ENCODE data around the gene AKR1D1.
"Not testable (repeated sequence)": the region's sequence is repeated elsewhere in the genome, so short reads cannot be mapped to it uniquely, and the experiment has no call there.

AKR1D1 gene

GRCh38 chr7:138074121-138074520 lies 2.1 kb upstream of the AKR1D1 start:
- DNase-seq (ENCODE audit: low read depth) = no peak

GRCh38 chr7:138074540-138074939 lies 1.7 kb upstream of the AKR1D1 start:
- no peak for DNase-seq (ENCODE audit: low read depth)

GRCh38 chr7:138075350-138075749 lies 909 bp upstream of the AKR1D1 start:
- no peak for DNase-seq (ENCODE audit: low read depth)

DNA sequence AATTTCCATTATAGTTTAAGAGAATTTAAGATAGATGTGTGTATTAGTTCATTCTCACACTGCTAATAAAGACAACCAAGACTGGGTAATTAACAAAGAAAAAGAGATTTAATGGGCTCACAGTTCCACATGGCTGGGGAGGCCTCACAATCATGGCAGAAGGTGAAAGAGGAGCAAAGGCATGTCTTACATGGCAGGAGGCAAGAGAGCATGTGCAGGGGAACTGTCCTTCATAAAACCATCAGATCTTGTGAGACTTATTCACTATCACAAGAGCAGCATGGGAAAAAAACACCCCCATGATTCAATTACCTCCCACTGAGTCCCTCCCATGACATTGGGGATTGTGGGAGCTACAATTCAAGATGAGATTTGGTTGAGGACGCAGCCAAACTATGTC lies 473 bp upstream of the AKR1D1 start:
- DNase-seq (ENCODE audit: low read depth) = not testable (repeated sequence)

GRCh38 chr7:138077809-138078208 lies 1.6 kb downstream of the AKR1D1 start:
- DNase-seq (ENCODE audit: low read depth) = no peak

GRCh38 chr7:138079137-138079536 lies 2.9 kb downstream of the AKR1D1 start:
- DNase-seq (ENCODE audit: low read depth) = no peak

DNA sequence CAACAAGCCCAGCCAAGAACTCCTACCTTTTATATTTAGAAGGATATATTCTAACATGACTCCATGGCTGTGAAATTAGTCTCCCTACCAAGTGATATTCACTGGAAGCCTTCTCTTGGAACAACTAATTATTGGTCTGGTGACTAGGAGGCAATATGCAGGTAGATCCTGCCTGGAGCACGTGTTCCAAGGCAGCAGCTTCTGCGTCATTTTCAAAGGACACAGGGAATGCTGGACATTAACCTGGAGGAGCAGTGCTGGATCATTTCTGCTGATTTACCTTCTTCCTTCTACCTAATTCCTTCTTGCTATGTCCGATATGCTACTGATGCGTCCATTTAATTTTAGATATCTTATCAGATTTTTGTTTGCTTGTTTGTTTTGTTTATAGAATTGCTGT lies 5.6 kb downstream of the AKR1D1 start:
- no peak for DNase-seq (ENCODE audit: low read depth)

- no peak for DNase-seq (ENCODE audit: low read depth)
Observed at GRCh38 chr7:138083859-138084258, 7.6 kb downstream of the AKR1D1 start.

DNA sequence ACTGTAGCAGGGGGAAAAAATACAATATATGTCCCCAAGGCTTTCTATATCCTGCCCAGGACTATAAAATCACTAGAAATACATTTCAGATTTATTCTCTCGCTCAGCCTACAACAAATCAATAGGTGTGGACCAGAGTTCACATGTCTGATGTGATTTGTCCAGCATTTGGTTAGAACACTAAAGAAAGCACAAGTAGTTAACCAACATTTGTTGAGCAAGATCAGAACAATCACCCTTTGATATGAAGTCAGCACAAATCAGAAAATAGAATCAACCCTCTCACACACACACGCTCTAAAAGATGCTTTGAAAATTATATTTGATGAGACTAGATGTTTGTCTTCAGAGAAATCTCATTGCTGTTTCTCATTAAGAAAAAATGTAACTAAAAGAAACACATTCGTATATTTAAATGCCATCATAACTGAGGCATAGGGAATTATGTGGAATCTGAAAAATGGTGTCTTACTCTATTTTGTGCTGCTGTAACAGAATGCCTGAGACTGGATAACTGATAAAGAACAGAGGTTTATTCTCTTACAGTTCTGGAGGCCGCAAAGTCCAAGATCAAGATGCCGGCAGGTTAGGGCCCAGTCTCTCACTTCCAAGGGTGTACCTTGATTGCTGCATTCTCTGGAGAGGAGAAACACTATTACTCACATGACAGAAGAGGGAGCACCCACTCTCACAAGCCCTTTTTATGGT lies 10.5 kb downstream of the AKR1D1 start:
- DNase-seq (ENCODE audit: low read depth) = no peak

- no peak for DNase-seq (ENCODE audit: low read depth)
Observed at GRCh38 chr7:138089080-138089901, 13.0 kb downstream of the AKR1D1 start.

GRCh38 chr7:138091032-138091431 lies 14.8 kb downstream of the AKR1D1 start:
- no peak for DNase-seq (ENCODE audit: low read depth)

DNA sequence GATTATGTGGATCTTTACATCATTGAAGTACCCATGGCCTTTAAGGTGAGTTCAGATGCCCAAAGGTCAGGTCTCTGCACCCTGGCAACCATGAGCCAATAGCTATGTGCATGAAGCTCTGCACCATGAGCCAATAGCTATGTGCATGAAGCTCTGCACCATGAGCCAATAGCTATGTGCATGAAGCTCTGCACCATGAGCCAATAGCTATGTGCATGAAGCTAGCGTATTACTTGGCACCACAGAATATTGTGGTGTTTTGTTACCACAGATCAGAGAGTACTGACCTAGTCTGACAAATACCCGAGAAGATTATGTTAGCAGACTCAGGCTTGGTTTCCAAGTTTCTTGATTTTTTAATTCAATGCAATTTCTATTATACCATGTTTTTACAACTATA lies 15.6 kb downstream of the AKR1D1 start:
- DNase-seq (ENCODE audit: low read depth) = not testable (repeated sequence)

DNA sequence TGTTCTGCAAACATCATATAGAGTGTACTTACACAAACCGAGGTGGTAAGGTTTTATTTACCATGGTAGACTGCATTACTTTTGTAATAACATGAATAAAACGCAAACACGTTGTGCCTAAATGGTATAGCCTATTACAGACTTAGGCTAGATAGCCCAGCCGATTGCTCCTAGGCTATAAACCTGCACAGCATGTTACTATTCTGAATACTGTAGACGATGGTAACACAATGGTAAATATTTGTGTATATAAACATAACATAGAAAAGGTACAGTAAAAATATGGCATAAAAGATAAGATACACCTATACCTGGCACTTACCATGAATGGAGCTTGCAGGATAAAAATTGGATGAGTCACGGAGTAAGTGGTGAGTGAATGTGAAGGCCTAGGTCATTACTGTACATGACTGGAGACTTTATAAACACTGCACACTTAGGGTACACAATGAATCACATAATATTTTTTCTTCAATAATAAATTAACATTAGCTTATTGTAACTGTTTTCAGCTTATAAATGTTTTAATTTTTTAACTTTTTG lies 16.3 kb downstream of the AKR1D1 start:
- no peak for DNase-seq (ENCODE audit: low read depth)

DNA sequence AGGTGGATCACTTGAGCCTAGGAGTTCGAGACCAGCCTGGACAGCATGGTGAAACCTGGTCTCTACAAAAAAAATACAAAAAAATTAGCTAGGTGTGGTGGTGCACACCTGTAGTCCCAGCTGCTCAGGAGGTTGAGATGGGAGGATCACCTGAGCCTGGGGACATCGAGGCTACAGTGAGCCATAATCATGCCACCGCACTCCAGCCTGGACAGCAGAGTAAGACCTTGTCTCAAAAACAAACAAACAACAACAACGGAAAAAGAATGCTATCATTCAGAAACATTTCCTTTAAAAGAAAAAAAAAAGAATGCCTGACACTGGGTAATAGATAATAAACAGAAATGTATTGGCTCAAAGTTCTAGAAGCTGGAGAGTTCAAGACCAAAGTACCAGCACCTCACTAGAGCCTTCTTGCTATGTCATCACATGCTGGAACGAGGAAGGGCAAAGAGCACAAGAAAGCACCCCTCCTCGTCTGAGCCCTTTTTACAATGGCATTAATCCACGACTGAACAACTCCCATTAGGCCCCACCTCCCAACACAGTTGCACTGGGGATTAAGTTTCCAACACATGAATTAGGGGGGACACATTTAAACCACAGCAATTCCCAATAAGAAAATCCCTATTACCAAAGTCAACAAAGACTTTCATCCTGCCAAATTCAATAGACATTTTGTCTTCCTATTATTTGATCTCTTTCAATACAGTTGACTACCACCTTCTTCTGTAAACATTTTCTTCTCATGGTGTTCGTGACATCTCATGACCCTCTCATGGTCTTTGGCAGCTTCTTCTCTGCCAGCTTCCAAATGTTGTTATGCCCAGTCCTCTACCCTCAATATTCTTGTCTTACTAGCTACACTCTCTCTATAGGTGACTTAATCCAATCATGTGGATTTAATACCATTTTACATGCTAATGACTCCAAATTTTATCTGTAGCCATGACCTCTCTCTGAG lies 20.0 kb downstream of the AKR1D1 start:
- no peak for DNase-seq (ENCODE audit: low read depth)

GRCh38 chr7:138097064-138097741 lies 20.9 kb downstream of the AKR1D1 start:
- no peak for DNase-seq (ENCODE audit: low read depth)

- DNase-seq (ENCODE audit: low read depth) = no peak
Observed at GRCh38 chr7:138099813-138100212, 23.6 kb downstream of the AKR1D1 start.

DNA sequence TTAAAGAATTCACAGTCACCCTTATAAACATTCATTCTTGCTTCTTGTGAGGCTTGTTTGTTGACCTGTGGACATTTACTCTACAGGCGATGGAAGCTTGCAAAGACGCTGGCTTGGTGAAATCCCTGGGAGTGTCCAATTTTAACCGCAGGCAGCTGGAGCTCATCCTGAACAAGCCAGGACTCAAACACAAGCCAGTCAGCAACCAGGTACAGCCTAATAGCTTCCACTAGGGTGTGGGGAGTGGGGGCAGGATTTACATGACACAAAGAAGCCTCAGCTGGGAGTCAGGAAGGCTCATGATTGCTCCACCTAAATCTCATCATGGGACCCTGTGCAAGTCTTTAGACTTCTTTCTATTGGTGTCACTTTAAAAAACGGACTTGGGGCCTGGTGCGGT lies 29.0 kb downstream of the AKR1D1 start:
- no peak for DNase-seq (ENCODE audit: low read depth)

DNA sequence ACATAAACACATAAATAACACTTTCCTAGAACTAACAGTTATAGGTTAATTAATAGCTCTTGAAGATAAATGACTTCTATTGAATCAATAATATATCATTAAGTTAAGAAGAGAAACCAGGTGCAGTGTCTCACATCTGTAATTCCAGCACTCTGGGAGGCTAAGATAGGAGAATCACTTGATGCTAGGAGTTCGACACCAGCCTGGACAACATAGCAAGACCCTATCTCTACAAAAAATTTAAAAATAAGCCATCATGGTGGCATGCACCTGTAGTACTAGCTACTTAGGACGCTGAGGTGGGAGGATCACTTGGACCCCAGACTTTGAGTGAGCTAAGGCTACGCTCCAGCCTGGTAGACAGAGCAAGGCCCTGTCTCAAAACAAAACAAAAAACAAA lies 38.8 kb downstream of the AKR1D1 start:
- DNase-seq (ENCODE audit: low read depth) = no peak

DNA sequence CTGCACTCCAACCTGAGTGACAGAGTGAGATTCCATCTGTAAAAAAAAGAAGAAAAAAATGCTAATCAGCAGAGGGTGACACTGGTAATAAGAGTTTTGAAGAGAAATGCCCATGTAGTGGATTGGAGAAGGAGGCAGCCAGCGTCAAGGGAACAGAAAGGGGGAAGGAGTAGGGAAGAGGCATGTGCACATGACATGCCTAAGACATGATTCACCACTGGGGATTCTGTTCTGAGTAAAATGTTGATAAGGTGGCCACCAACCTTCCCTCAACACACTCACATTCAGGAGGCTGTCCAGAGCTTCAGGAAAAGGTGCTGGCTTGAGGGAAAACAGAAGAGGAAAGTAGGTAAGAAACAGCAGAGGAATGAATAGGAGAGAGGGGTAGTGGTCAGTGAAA lies 39.9 kb downstream of the AKR1D1 start:
- DNase-seq (ENCODE audit: low read depth) = no peak

DNA sequence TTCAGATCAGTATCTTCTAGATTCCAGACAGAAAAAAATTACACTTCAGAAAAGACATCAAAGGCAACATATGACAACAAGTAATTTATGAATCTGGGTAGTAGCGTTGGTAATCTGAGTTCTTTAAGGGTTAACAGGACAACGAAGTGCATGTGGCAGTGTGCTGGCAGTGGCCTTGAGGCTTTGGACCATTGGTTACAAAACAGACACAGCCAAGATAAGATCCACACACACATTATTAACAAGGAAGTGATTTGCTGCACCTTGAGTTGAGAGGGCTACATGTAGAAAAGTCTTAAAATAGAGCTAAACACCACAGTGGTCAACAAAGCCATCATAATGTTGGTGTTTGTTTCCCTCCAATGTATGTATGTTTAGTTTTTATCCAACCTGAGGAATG lies 40.6 kb downstream of the AKR1D1 start:
- DNase-seq (ENCODE audit: low read depth) = no peak

DNA sequence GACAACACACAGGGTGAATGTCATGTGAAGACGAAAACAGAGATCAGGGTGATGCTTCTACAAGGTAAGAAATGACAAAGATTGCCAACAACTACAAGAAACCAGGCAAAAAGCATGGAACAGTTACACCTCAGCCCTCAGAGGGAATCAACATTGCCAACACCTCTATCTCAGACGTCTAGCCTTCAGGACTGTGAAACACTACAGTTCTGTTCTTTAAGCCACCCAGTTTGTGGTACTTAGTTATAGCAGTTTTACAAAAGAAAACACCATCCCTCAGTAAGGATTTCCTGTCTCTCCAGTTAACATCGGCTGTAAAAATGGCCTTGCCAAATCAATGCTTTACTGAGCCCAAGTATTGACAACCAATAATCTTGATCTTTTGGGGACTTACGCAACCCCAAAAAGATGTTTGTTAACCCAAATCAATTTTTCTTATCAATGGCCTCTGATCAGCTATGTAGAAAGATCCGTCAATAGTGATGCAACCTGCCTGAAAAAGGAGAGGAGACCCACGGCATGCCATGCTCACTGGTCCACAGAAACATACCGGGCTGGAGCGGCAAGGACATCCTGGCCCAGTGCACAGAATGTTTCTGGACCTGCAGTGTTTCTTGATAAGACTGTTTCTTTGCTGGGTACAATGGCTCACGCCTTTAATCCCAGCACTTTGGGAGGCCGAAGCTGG lies 44.0 kb downstream of the AKR1D1 start:
- DNase-seq (ENCODE audit: low read depth) = no peak
